Measurements from ENCODE around the gene CDYL2. TPM values are rescaled to one million over a fixed set of nuclear protein-coding genes. Genes with fewer than 3 reads are reported as not detected.

Gene CDYL2
- total and polyA plus RNA-seq, 2 experiments from 2014 or later = 2.1 to 5.2 TPM

DNA sequence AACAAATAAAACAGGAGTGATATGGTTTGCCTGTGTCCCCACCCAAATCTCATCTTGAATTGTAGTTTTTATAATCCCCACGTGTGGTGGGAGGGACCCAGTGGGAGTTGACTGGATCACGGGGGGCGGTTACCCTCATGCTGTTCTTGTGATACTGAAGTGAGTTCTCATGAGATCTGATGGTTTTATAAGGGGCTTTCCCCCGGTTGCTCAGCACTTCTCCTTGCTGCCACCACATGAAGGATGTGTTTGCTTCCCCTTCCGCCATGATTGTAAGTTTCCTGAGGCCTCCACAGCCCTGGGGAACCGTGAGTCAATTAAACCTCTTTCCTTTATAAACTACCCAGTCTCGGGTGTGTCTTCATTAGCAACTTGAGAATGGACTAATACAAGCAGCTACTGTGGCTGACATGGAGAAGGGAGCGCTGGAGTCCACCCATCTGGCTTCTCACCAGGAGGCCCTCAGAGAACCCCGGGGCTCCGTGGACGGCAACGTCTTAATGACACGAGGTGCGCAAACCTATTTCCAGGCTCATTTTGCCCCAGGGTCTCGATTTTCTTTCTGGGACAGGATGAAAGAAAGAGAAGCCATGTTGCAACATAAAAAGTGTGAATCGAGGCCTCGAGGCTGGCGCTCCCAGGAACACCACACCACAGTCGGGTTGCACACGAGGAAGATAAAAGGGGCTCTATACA, 134.1 kb downstream of the CDYL2 start:
- no peaks in the 10 kb centered on the region for H3F3A ChIP-seq (ENCODE audit: insufficient read depth)
- no peaks in the 10 kb centered on the region for H3K9me3 ChIP-seq (ENCODE audit: low read depth)
- no peaks in the 10 kb centered on the region for H3K27me3 ChIP-seq (replicated peaks; ENCODE audit: insufficient read depth)
- H3K4me1 ChIP-seq (ENCODE audit: insufficient read depth) = no peaks in the 10 kb centered on the region
- no peak overlapping the region for H3K4me2 ChIP-seq (ENCODE audit: unreplicated experiment)
- WGBS, 2 experiments (ENCODE audit: low coverage in 1 of 2, low lambda C conversion rate in 2 of 2, missing lambda C conversion rate in 2 of 2) = 90 to 91% methylated on average over 20 of the region's 20 CpGs
- in situ Hi-C loops (cut with MboI) = no loop called here
- H3K9me2 ChIP-seq (ENCODE audit: insufficient read depth) = no peaks in the 10 kb centered on the region
- H3K27ac ChIP-seq = no peak overlapping the region
- no peaks in the 10 kb centered on the region for H3K36me3 ChIP-seq (ENCODE audit: low read depth)
- no peaks in the 10 kb centered on the region for H4K20me1 ChIP-seq (ENCODE audit: insufficient read depth)
- H2AFZ ChIP-seq = no peak overlapping the region
- no peak overlapping the region for H3K4me3 ChIP-seq
- no peak for TF ChIP-seq EZH2 (IDR thresholded peaks at IDR 0.05; ENCODE audit: insufficient read depth, poor library complexity, severe bottlenecking)
- TF ChIP-seq EZH2phosphoT487 (IDR thresholded peaks at IDR 0.05; ENCODE audit: insufficient read depth, low read depth) = no peak
- no peak overlapping the region for H3K9ac ChIP-seq
- no peaks in the 10 kb centered on the region for H3K79me2 ChIP-seq (ENCODE audit: insufficient read depth)
- DNase-seq = no peak

DNA sequence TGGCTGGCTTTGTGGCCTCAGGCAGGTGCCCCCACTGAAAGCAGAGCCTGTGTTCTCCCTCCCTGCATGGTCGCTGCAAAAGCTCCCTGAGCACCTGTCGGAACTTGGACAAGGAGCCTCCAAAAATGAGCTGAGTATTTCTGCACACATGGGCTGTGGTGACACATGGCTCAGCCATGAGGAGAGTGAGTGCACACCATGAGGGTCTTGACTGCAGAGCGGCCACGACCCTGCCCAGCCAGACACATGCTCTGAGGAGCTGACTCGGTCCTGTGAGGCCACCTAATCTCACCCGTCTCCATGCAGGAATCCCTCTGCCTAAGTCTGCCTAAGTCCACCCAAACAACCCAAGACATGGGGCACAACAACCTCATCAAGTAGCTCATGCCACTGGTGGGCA, 134.7 kb downstream of the CDYL2 start:
- Histone ChIP-seq H3K79me2 (ENCODE audit: insufficient read depth) (no peaks in the 10 kb centered on the region), H3K4me2 (ENCODE audit: unreplicated experiment) (no peak overlapping the region), H3K9me2 (ENCODE audit: insufficient read depth) (no peaks in the 10 kb centered on the region), H3K9ac (no peak overlapping the region), H3K4me3 (no peak overlapping the region), H2AFZ (no peak overlapping the region), H3F3A (ENCODE audit: insufficient read depth) (no peaks in the 10 kb centered on the region), H3K4me1 (ENCODE audit: insufficient read depth) (no peaks in the 10 kb centered on the region), H3K27me3 (replicated peaks; ENCODE audit: insufficient read depth) (no peaks in the 10 kb centered on the region), H3K36me3 (ENCODE audit: low read depth) (no peaks in the 10 kb centered on the region), H3K27ac (no peak overlapping the region), H3K9me3 (ENCODE audit: low read depth) (no peaks in the 10 kb centered on the region), H4K20me1 (ENCODE audit: insufficient read depth) (no peaks in the 10 kb centered on the region)
- 82 to 87% methylated on average over 6 of the region's 6 CpGs for WGBS, 2 experiments (ENCODE audit: low coverage in 1 of 2, low lambda C conversion rate in 2 of 2, missing lambda C conversion rate in 2 of 2)
- in situ Hi-C loops (cut with MboI) = no loop called here
- no peak for DNase-seq
- TF ChIP-seq EZH2 (IDR thresholded peaks at IDR 0.05; ENCODE audit: insufficient read depth, poor library complexity, severe bottlenecking) (no peak), EZH2phosphoT487 (IDR thresholded peaks at IDR 0.05; ENCODE audit: insufficient read depth, low read depth) (no peak)

DNA sequence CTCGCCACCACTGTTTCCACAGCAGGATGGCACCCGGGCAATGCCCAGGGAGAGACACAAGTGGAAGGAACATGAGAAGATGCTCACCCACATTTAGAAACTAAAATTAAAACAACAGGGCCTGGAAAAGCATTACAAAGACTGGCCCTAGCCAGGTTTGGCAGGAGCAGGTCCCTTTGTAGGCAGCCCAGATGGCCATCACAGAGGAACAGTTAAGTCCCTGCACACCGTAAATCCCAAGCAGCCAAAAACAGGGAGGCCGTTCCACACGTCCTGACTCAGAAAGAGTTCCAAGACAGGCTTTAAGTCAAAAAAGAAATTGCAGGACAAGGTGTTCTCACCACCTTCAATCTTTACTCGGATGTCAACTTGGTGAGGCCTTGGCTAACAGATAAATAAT, 136.5 kb downstream of the CDYL2 start:
- Histone ChIP-seq H2AFZ (no peak overlapping the region), H4K20me1 (ENCODE audit: insufficient read depth) (no peaks in the 10 kb centered on the region), H3K36me3 (ENCODE audit: low read depth) (no peaks in the 10 kb centered on the region), H3K9ac (no peak overlapping the region), H3F3A (ENCODE audit: insufficient read depth) (no peaks in the 10 kb centered on the region), H3K27me3 (replicated peaks; ENCODE audit: insufficient read depth) (no peaks in the 10 kb centered on the region), H3K9me2 (ENCODE audit: insufficient read depth) (no peaks in the 10 kb centered on the region), H3K4me2 (ENCODE audit: unreplicated experiment) (no peak overlapping the region), H3K27ac (no peak overlapping the region), H3K4me3 (no peak overlapping the region), H3K79me2 (ENCODE audit: insufficient read depth) (no peaks in the 10 kb centered on the region), H3K4me1 (ENCODE audit: insufficient read depth) (no peaks in the 10 kb centered on the region), H3K9me3 (ENCODE audit: low read depth) (no peaks in the 10 kb centered on the region)
- TF ChIP-seq EZH2phosphoT487 (IDR thresholded peaks at IDR 0.05; ENCODE audit: insufficient read depth, low read depth) (no peak), EZH2 (IDR thresholded peaks at IDR 0.05; ENCODE audit: insufficient read depth, poor library complexity, severe bottlenecking) (no peak)
- in situ Hi-C loops (cut with MboI) = no loop called here
- 96 to 98% methylated on average over 6 of the region's 6 CpGs for WGBS, 2 experiments (ENCODE audit: low coverage in 1 of 2, low lambda C conversion rate in 2 of 2, missing lambda C conversion rate in 2 of 2)
- no peak for DNase-seq

DNA sequence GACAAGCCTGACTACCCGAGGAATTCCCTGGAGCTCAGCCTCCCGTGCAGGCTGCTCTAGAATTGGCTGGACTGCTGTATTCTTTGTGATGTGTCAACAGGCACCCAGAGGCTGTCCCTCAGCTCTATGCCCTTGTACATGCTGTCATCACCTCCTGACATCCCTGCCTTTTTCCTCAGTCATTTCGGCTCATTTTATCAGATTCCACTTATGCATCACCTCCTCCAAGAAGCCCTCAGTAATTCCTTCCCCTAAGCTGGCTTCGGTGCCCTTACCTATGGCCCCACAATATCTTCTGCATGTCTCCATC, 137.2 kb downstream of the CDYL2 start:
- no peak for TF ChIP-seq EZH2 (IDR thresholded peaks at IDR 0.05; ENCODE audit: insufficient read depth, poor library complexity, severe bottlenecking)
- H3K27me3 ChIP-seq (replicated peaks; ENCODE audit: insufficient read depth) = no peaks in the 10 kb centered on the region
- no peaks in the 10 kb centered on the region for H3K9me2 ChIP-seq (ENCODE audit: insufficient read depth)
- H3K4me3 ChIP-seq = no peak overlapping the region
- WGBS, 2 experiments (ENCODE audit: low coverage in 1 of 2, low lambda C conversion rate in 2 of 2, missing lambda C conversion rate in 2 of 2) = 94 to 99% methylated on average over 4 of the region's 4 CpGs
- H4K20me1 ChIP-seq (ENCODE audit: insufficient read depth) = no peaks in the 10 kb centered on the region
- no peak for DNase-seq
- in situ Hi-C loops (cut with MboI) = no loop called here
- no peak overlapping the region for H2AFZ ChIP-seq
- H3F3A ChIP-seq (ENCODE audit: insufficient read depth) = no peaks in the 10 kb centered on the region
- H3K36me3 ChIP-seq (ENCODE audit: low read depth) = no peaks in the 10 kb centered on the region
- H3K4me1 ChIP-seq (ENCODE audit: insufficient read depth) = no peaks in the 10 kb centered on the region
- H3K4me2 ChIP-seq (ENCODE audit: unreplicated experiment) = no peak overlapping the region
- H3K27ac ChIP-seq = no peak overlapping the region
- no peaks in the 10 kb centered on the region for H3K9me3 ChIP-seq (ENCODE audit: low read depth)
- H3K9ac ChIP-seq = no peak overlapping the region
- H3K79me2 ChIP-seq (ENCODE audit: insufficient read depth) = no peaks in the 10 kb centered on the region
